ENCODE results near the gene HMCN2.

Gene HMCN2

GRCh38 chr9:130333041-130333711 lies 67.6 kb downstream of the HMCN2 start:
- TF ChIP-seq CEBPB (IDR thresholded peaks at IDR 0.05) (no peak), TEAD4 (IDR thresholded peaks at IDR 0.05) (no peak), REST (IDR thresholded peaks at IDR 0.05; ENCODE audit: low read depth) (no peak), EP300 (IDR thresholded peaks at IDR 0.05; ENCODE audit: borderline replicate concordance) (no peak), EGR1 (IDR thresholded peaks at IDR 0.05) (no peak), NFIC (IDR thresholded peaks at IDR 0.05) (no peak), MAX (IDR thresholded peaks at IDR 0.05) (no peak), CREB1 (IDR thresholded peaks at IDR 0.05; ENCODE audit: low read depth) (no peak), TCF12 (IDR thresholded peaks at IDR 0.05; ENCODE audit: low read depth) (no peak), ZBTB7A (IDR thresholded peaks at IDR 0.05; ENCODE audit: low read depth) (no peak), FOXM1 (IDR thresholded peaks at IDR 0.05; ENCODE audit: borderline replicate concordance, low read depth) (no peak), YY1 (IDR thresholded peaks at IDR 0.05; ENCODE audit: low read depth) (no peak), RAD21 (IDR thresholded peaks at IDR 0.05; ENCODE audit: low read depth) (no peak), TAF1 (IDR thresholded peaks at IDR 0.05; ENCODE audit: low read depth) (no peak), USF1 (IDR thresholded peaks at IDR 0.05) (no peak)

- TF ChIP-seq TCF12 (IDR thresholded peaks at IDR 0.05; ENCODE audit: low read depth), result no peak
- TF ChIP-seq REST (IDR thresholded peaks at IDR 0.05; ENCODE audit: low read depth), result no peak
- no peak for TF ChIP-seq EP300 (IDR thresholded peaks at IDR 0.05; ENCODE audit: borderline replicate concordance)
- TF ChIP-seq ZBTB7A (IDR thresholded peaks at IDR 0.05; ENCODE audit: low read depth), result no peak
- TF ChIP-seq YY1 (IDR thresholded peaks at IDR 0.05; ENCODE audit: low read depth), result no peak
- no peak for TF ChIP-seq USF1 (IDR thresholded peaks at IDR 0.05)
- no peak for TF ChIP-seq CREB1 (IDR thresholded peaks at IDR 0.05; ENCODE audit: low read depth)
- TF ChIP-seq NFIC (IDR thresholded peaks at IDR 0.05), result no peak
- no peak for TF ChIP-seq RAD21 (IDR thresholded peaks at IDR 0.05; ENCODE audit: low read depth)
- TF ChIP-seq EGR1 (IDR thresholded peaks at IDR 0.05), result no peak
- no peak for TF ChIP-seq FOXM1 (IDR thresholded peaks at IDR 0.05; ENCODE audit: borderline replicate concordance, low read depth)
- TF ChIP-seq CEBPB (IDR thresholded peaks at IDR 0.05), result no peak
- no peak for TF ChIP-seq TAF1 (IDR thresholded peaks at IDR 0.05; ENCODE audit: low read depth)
- TF ChIP-seq TEAD4 (IDR thresholded peaks at IDR 0.05), result no peak
- no peak for TF ChIP-seq MAX (IDR thresholded peaks at IDR 0.05)
These were observed 68.1 kb downstream of the HMCN2 start for GRCh38 chr9:130333712-130334062.

GRCh38 chr9:130334915-130335314 lies 69.4 kb downstream of the HMCN2 start:
- TF ChIP-seq CEBPB (IDR thresholded peaks at IDR 0.05), result no peak
- TF ChIP-seq FOXM1 (IDR thresholded peaks at IDR 0.05; ENCODE audit: borderline replicate concordance, low read depth), result no peak
- no peak for TF ChIP-seq REST (IDR thresholded peaks at IDR 0.05; ENCODE audit: low read depth)
- TF ChIP-seq ZBTB7A (IDR thresholded peaks at IDR 0.05; ENCODE audit: low read depth), result no peak
- TF ChIP-seq USF1 (IDR thresholded peaks at IDR 0.05), result no peak
- no peak for TF ChIP-seq CREB1 (IDR thresholded peaks at IDR 0.05; ENCODE audit: low read depth)
- no peak for TF ChIP-seq NFIC (IDR thresholded peaks at IDR 0.05)
- TF ChIP-seq EGR1 (IDR thresholded peaks at IDR 0.05), result no peak
- no peak for TF ChIP-seq RAD21 (IDR thresholded peaks at IDR 0.05; ENCODE audit: low read depth)
- no peak for TF ChIP-seq TCF12 (IDR thresholded peaks at IDR 0.05; ENCODE audit: low read depth)
